Activated naive CD4-positive, alpha-beta T cell treated with anti-CD3 and anti-CD28 coated beads, Interleukin-2, amount 50 U/mL, for 24 hours (primary cell): ENCODE data around the gene PDE3A.
"Not testable (repeated sequence)": the region's sequence is repeated elsewhere in the genome, so short reads cannot be mapped to it uniquely, and the experiment has no call there.

Source experiments
- H3K27ac Mint-ChIP-seq: one replicate; pipeline ENCODE4 v1.8.0; 2021; ENCODE audit warnings: mild to moderate bottlenecking, mixed read lengths
- H3K27me3 Mint-ChIP-seq: one replicate; pipeline ENCODE4 v1.8.0; 2021; ENCODE audit warnings: mixed read lengths
- H3K36me3 Mint-ChIP-seq: one replicate; pipeline ENCODE4 v1.8.0; 2021; ENCODE audit warnings: mixed read lengths
- H3K4me1 Mint-ChIP-seq: one replicate; pipeline ENCODE4 v1.8.0; 2021; ENCODE audit warnings: mixed read lengths
- H3K4me3 Mint-ChIP-seq: one replicate; pipeline ENCODE4 v1.8.0; 2021; ENCODE audit warnings: mild to moderate bottlenecking, mixed read lengths
- H3K9me3 Mint-ChIP-seq: one replicate; pipeline ENCODE4 v1.8.0; 2021; ENCODE audit warnings: mixed read lengths

PDE3A gene

DNA sequence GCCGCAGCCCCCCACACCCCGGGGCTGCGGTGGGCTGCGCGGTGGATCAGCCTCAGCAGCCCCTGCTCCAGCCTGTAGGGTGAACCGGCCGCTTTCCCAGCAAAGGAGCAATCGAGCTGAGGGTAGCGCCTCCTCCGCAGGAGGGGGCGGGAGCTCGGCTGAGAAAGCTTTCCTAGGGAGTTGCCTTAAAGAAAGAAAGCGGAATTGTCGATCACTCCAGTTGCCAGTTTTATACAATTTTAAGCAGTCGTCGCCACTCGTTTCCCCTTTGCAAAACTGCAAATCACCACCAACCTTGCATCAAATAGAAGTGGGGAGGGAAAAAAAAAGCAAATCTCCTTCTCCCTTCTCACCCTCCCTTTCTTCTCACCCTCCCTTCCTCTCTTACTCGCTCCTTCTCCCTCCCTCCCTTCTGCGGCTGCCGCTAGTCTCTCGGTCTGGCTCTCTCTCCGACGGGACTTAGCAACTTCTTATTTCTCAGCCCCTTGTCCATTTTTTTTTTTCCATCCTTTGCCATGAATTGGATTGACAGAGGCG is at the start of gene PDE3A:
Gene PDE3A, plus strand, starts transcription at position 424 of the 537 bp plus-strand sequence. CDS start 748 bp downstream, outside the sequence.
- Mint-ChIP-seq H3K9me3 (no peaks in the 10 kb centered on the region), H3K27me3 (peaks cover 26% of the 10 kb centered on the region), H3K4me3 (no peak within 1 kb of the TSS), H3K36me3 (no peaks in the 10 kb centered on the region), H3K4me1 (no peaks in the 10 kb centered on the region), H3K27ac (no peak within 1 kb of the TSS)

DNA sequence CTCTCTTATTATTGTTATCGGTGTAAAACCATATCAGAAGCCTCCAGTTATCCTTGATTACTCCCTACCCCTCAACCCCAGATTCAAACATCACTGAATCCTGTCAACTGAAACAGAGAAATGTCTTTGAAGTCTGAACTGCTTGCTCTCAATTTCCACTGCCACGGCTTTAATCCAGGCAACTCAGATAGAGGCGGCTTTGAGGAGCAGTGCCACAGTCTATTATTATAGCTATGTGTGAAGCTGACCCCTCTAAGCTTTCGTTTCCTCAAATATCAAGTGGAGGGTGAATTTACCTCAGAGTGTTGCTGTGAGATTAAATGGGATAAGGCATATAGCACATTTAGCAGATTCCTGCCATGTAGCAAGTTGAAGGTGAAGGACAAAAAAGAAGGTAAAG is 49.0 kb upstream of the PDE3A start:
- Mint-ChIP-seq H3K27ac (no peak overlapping the region), H3K27me3 (no peaks in the 10 kb centered on the region), H3K4me1 (no peaks in the 10 kb centered on the region), H3K9me3 (no peaks in the 10 kb centered on the region), H3K36me3 (no peaks in the 10 kb centered on the region), H3K4me3 (no peak overlapping the region)

GRCh38 chr12:20320552-20320951 is 47.8 kb upstream of the PDE3A start:
- no peaks in the 10 kb centered on the region for H3K4me1 Mint-ChIP-seq
- H3K4me3 Mint-ChIP-seq, result no peak overlapping the region
- no peaks in the 10 kb centered on the region for H3K27me3 Mint-ChIP-seq
- H3K9me3 Mint-ChIP-seq, result no peaks in the 10 kb centered on the region
- no peak overlapping the region for H3K27ac Mint-ChIP-seq
- no peaks in the 10 kb centered on the region for H3K36me3 Mint-ChIP-seq

DNA sequence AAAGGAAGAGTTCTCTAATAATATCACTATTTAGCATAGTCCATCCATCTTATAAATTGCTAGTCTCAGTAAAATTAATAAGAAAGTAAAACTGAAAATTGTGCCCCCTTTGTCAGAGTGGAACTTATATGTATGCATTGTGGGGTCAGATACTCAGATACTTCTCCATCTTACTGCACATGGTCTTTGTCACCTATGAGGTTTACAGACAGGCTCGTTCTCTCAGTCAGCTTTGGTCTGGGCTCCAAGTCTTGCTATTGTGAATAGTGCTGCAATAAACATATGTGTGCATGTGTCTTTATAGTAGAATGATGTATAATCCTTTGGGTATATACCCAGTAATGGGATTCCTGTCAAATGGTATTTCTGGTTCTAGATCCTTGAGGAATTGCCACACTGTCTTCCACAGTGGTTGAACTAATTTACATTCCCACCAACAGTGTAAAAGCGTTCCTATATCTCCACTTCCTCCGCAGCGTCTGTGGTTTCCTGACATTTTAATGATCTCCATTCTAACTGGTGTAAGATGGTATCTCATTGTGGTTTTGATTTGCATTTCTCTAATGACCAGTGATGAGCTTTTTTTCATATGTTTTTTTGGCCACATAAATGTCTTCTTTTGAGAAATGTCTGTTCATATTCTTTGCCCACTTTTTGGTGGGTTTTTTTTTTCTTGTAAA is 37.4 kb upstream of the PDE3A start:
- not testable (repeated sequence) for H3K4me3 Mint-ChIP-seq, H3K27ac Mint-ChIP-seq, H3K27me3 Mint-ChIP-seq, H3K9me3 Mint-ChIP-seq, H3K4me1 Mint-ChIP-seq, H3K36me3 Mint-ChIP-seq

DNA sequence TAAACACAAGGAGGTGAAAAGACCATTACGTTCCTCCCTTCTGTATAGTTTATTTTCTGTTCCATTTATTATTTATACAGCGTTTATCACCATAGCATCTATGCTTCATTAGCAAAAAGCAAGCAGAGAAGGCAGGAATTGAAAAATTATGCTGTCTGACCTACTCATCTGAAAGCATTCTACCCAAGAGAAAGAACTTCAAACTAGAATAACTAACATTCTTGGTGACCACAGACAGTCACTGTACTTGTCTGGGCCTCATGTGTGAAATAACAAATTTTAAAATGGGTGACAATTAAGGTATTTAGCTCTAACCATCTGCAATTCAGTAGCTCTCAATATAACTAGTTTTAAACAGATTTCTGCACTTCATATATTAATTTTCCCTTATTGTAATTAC is 29.3 kb upstream of the PDE3A start:
- H3K36me3 Mint-ChIP-seq, result no peaks in the 10 kb centered on the region
- H3K4me3 Mint-ChIP-seq, result no peak overlapping the region
- H3K27me3 Mint-ChIP-seq, result no peaks in the 10 kb centered on the region
- H3K4me1 Mint-ChIP-seq, result no peaks in the 10 kb centered on the region
- H3K27ac Mint-ChIP-seq, result no peak overlapping the region
- no peaks in the 10 kb centered on the region for H3K9me3 Mint-ChIP-seq

- Mint-ChIP-seq H3K27ac (no peak overlapping the region), H3K27me3 (no peaks in the 10 kb centered on the region), H3K4me3 (no peak overlapping the region), H3K4me1 (no peaks in the 10 kb centered on the region), H3K9me3 (no peaks in the 10 kb centered on the region), H3K36me3 (no peaks in the 10 kb centered on the region)
Measured at GRCh38 chr12:20342111-20342510, 26.2 kb upstream of the PDE3A start.

DNA sequence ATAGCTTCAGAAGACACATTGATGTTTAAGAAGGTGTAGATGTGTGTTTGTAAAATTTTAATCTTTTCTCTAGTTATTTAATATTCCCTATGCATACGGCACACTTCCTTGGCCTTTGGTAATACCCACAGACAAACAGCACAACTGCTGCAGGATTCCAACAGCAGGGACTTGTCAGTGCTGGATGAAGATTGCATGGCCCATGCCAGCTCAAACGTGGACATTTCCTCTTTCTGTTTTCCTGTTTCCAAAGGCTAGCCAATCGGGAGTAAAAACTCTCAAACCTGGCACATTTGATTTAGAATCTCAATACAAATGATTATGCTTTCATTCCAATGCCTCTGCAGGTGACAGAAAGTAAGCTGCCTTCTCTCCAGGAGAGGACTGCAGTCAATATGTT is 22.5 kb upstream of the PDE3A start:
- Mint-ChIP-seq H3K4me3 (no peak overlapping the region), H3K4me1 (no peaks in the 10 kb centered on the region), H3K9me3 (no peaks in the 10 kb centered on the region), H3K27me3 (no peaks in the 10 kb centered on the region), H3K27ac (no peak overlapping the region), H3K36me3 (no peaks in the 10 kb centered on the region)

- no peaks in the 10 kb centered on the region for H3K36me3 Mint-ChIP-seq
- no peak overlapping the region for H3K4me3 Mint-ChIP-seq
- no peaks in the 10 kb centered on the region for H3K4me1 Mint-ChIP-seq
- no peak overlapping the region for H3K27ac Mint-ChIP-seq
- H3K27me3 Mint-ChIP-seq, result no peaks in the 10 kb centered on the region
- no peaks in the 10 kb centered on the region for H3K9me3 Mint-ChIP-seq
Measured at GRCh38 chr12:20350026-20350425, 18.3 kb upstream of the PDE3A start.

- Mint-ChIP-seq H3K27me3 (no peaks in the 10 kb centered on the region), H3K4me1 (no peaks in the 10 kb centered on the region), H3K4me3 (no peak overlapping the region), H3K27ac (no peak overlapping the region), H3K9me3 (no peaks in the 10 kb centered on the region), H3K36me3 (no peaks in the 10 kb centered on the region)
Measured at GRCh38 chr12:20350495-20350894, 17.8 kb upstream of the PDE3A start.

GRCh38 chr12:20351406-20351805 is 16.9 kb upstream of the PDE3A start:
- no peaks in the 10 kb centered on the region for H3K27me3 Mint-ChIP-seq
- no peak overlapping the region for H3K27ac Mint-ChIP-seq
- no peaks in the 10 kb centered on the region for H3K36me3 Mint-ChIP-seq
- H3K4me3 Mint-ChIP-seq, result no peak overlapping the region
- H3K4me1 Mint-ChIP-seq, result no peaks in the 10 kb centered on the region
- H3K9me3 Mint-ChIP-seq, result no peaks in the 10 kb centered on the region

GRCh38 chr12:20356048-20356447 is 12.3 kb upstream of the PDE3A start:
- no peaks in the 10 kb centered on the region for H3K27me3 Mint-ChIP-seq
- H3K4me3 Mint-ChIP-seq, result no peak overlapping the region
- H3K4me1 Mint-ChIP-seq, result no peaks in the 10 kb centered on the region
- H3K27ac Mint-ChIP-seq, result no peak overlapping the region
- no peaks in the 10 kb centered on the region for H3K36me3 Mint-ChIP-seq
- H3K9me3 Mint-ChIP-seq, result no peaks in the 10 kb centered on the region

DNA sequence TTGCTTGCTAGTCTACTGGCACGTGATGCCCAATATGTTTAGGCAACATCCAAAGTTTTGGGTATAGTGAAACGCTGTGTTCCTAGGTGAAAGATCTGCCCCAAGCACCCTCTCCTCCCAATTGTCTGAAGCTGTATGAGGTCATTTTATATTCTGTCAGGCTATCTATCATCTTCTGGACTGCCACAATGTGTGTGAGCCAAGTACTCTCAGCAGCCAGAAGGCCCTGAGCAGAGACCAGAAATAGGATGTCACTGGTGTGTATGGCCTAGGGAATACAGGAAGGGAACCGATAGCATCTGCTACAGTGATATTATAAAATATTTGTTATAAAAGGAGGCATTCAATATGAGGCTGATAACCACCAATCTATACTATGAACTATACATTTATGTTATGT is 7.9 kb upstream of the PDE3A start:
- H3K36me3 Mint-ChIP-seq, result no peaks in the 10 kb centered on the region
- H3K4me1 Mint-ChIP-seq, result no peaks in the 10 kb centered on the region
- H3K27ac Mint-ChIP-seq, result no peak overlapping the region
- no peaks in the 10 kb centered on the region for H3K27me3 Mint-ChIP-seq
- no peak overlapping the region for H3K4me3 Mint-ChIP-seq
- H3K9me3 Mint-ChIP-seq, result no peaks in the 10 kb centered on the region

DNA sequence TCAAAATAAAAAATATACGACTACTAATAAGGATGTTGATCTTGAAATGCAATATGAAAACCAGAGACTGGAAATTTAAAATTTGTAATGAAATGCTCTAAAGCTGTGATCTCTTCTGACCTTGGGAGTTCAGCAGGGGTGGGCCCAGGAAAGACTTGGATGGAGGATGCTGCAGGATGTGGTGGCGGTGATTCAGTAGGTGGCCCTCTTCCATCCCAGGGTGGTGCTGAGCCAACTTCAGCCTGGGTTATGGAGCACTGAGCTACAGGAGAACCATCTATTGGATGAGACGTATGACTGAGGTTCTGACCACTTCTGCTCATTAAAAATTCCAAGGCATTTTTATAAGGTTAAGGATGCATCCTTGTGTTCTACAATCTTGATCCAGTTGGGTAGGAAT is 6.9 kb upstream of the PDE3A start:
- Mint-ChIP-seq H3K4me3 (no peak overlapping the region), H3K36me3 (no peaks in the 10 kb centered on the region), H3K27ac (no peak overlapping the region), H3K4me1 (no peaks in the 10 kb centered on the region), H3K9me3 (no peaks in the 10 kb centered on the region), H3K27me3 (no peaks in the 10 kb centered on the region)

- peaks cover 17% of the 10 kb centered on the region for H3K27me3 Mint-ChIP-seq
- H3K27ac Mint-ChIP-seq, result no peak overlapping the region
- H3K36me3 Mint-ChIP-seq, result no peaks in the 10 kb centered on the region
- no peak overlapping the region for H3K4me3 Mint-ChIP-seq
- no peaks in the 10 kb centered on the region for H3K9me3 Mint-ChIP-seq
- H3K4me1 Mint-ChIP-seq, result no peaks in the 10 kb centered on the region
Measured at GRCh38 chr12:20364501-20364900, 3.8 kb upstream of the PDE3A start.

DNA sequence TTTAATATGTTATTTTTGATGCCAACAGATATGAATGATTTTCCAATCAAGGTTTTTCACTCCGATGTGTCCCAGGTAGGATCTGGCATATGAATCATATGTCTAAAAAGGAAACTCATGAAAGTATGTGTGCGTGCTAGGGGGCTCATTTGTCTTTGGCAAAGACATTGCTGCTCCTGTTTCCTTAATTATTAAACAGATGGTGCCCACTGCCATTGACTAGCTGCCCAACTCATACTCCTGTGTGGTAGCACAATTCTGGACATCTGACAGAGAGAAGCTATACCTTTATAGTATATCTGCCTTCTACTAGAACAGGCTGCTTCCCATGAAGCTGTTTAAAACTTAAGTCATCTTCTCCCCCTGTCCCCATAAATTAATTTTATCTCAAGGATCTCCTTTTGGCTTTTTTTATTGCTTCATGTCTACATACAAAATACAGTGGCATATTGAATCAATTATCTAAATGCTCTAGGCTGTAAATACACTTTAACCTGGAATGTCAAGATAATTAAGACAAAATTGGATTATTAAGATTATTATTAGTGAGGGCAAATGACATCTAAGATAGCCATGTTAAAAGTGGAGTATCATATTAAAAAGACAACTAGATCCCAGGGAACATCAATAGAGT is 1.4 kb upstream of the PDE3A start:
- H3K9me3 Mint-ChIP-seq, result no peaks in the 10 kb centered on the region
- H3K27ac Mint-ChIP-seq, result no peak overlapping the region
- no peaks in the 10 kb centered on the region for H3K4me1 Mint-ChIP-seq
- no peak overlapping the region for H3K4me3 Mint-ChIP-seq
- H3K27me3 Mint-ChIP-seq, result peaks cover 26% of the 10 kb centered on the region
- H3K36me3 Mint-ChIP-seq, result no peaks in the 10 kb centered on the region

- Mint-ChIP-seq H3K9me3 (no peaks in the 10 kb centered on the region), H3K27ac (no peak overlapping the region), H3K36me3 (no peaks in the 10 kb centered on the region), H3K4me1 (no peaks in the 10 kb centered on the region), H3K4me3 (no peak overlapping the region), H3K27me3 (peaks cover 26% of the 10 kb centered on the region)
Measured at GRCh38 chr12:20367583-20368113, 689 bp upstream of the PDE3A start.
